ENCODE results near the gene YIPF5.

Gene YIPF5

GRCh38 chr5:144177548-144177947, 7.1 kb upstream of the YIPF5 start:
- DNase-seq (ENCODE audit: low read depth) = no peak

- no peak for DNase-seq (ENCODE audit: low read depth)
Measured at GRCh38 chr5:144173766-144174165, 3.3 kb upstream of the YIPF5 start.

- no peak for DNase-seq (ENCODE audit: low read depth)
Measured at GRCh38 chr5:144169904-144170275, 569 bp downstream of the YIPF5 start.

- DNase-seq (ENCODE audit: low read depth) = no peak
Measured at GRCh38 chr5:144167998-144168397, 2.5 kb downstream of the YIPF5 start.

- no peak for DNase-seq (ENCODE audit: low read depth)
Measured at GRCh38 chr5:144166696-144167095, 3.8 kb downstream of the YIPF5 start.

- DNase-seq (ENCODE audit: low read depth) = no peak
Measured at GRCh38 chr5:144162686-144163085, 7.8 kb downstream of the YIPF5 start.

- DNase-seq (ENCODE audit: low read depth) = no peak
Measured at GRCh38 chr5:144156767-144157171, 13.7 kb downstream of the YIPF5 start.

- no peak for DNase-seq (ENCODE audit: low read depth)
Measured at GRCh38 chr5:144151026-144151425, 19.4 kb downstream of the YIPF5 start.

GRCh38 chr5:144144956-144145751, 25.3 kb downstream of the YIPF5 start:
- DNase-seq (ENCODE audit: low read depth) = no peak

GRCh38 chr5:144143625-144144024, 26.8 kb downstream of the YIPF5 start:
- DNase-seq (ENCODE audit: low read depth) = no peak

- no peak for DNase-seq (ENCODE audit: low read depth)
Measured at GRCh38 chr5:144142824-144143162, 27.7 kb downstream of the YIPF5 start.

GRCh38 chr5:144142139-144142823, 28.2 kb downstream of the YIPF5 start:
- no peak for DNase-seq (ENCODE audit: low read depth)

GRCh38 chr5:144141585-144141984, 28.9 kb downstream of the YIPF5 start:
- no peak for DNase-seq (ENCODE audit: low read depth)

GRCh38 chr5:144139586-144139985, 30.9 kb downstream of the YIPF5 start:
- no peak for DNase-seq (ENCODE audit: low read depth)

- DNase-seq (ENCODE audit: low read depth) = no peak
Measured at GRCh38 chr5:144135113-144135762, 35.2 kb downstream of the YIPF5 start.

- DNase-seq (ENCODE audit: low read depth) = no peak
Measured at GRCh38 chr5:144134194-144134826, 36.1 kb downstream of the YIPF5 start.

- DNase-seq (ENCODE audit: low read depth) = no peak
Measured at GRCh38 chr5:144133050-144133633, 37.3 kb downstream of the YIPF5 start.

- no peak for DNase-seq (ENCODE audit: low read depth)
Measured at GRCh38 chr5:144131261-144131660, 39.2 kb downstream of the YIPF5 start.

- DNase-seq (ENCODE audit: low read depth) = no peak
Measured at GRCh38 chr5:144130306-144130705, 40.2 kb downstream of the YIPF5 start.

- DNase-seq (ENCODE audit: low read depth) = no peak
Measured at GRCh38 chr5:144128844-144129243, 41.6 kb downstream of the YIPF5 start.

GRCh38 chr5:144126707-144127106, 43.8 kb downstream of the YIPF5 start:
- no peak for DNase-seq (ENCODE audit: low read depth)

- no peak for DNase-seq (ENCODE audit: low read depth)
Measured at GRCh38 chr5:144125163-144125726, 45.2 kb downstream of the YIPF5 start.

Measured in stimulated activated CD8-positive, alpha-beta memory T cell treated with anti-CD3 and anti-CD28 coated beads, Interleukin-12 subunit alpha, Interleukin-12 subunit beta, amount 100 ng/mL, for 1 hour (primary cell).